Kidney (tissue), 14 donors: Measurements from ENCODE around the gene COL15A1. TPM values are rescaled to one million over a fixed set of nuclear protein-coding genes. Genes with fewer than 3 reads are reported as not detected.

Experiments
- DNase-seq, 5 donors: peaks; one replicate each; pipeline ENCODE4 v3.0.0-alpha.2; 2013 to 2020
- FAIRE-seq: peaks from 2 replicates; lab custom pipeline; 2012; peaks lifted over from hg19 to GRCh38; lab: Jason Lieb, UNC
- H3K27ac ChIP-seq, 2 donors: one replicate each; pipeline ENCODE4 v1.7.0; 2013; ENCODE audit warnings: low read depth in 2 of 2, low read length in 2 of 2, inconsistent platforms in 1 of 2
- H3K27me3 ChIP-seq: one replicate; pipeline ENCODE4 v1.7.1; 2013; ENCODE audit warnings: low read length, inconsistent platforms; ENCODE audit not compliant: control insufficient read depth, insufficient read depth
- H3K36me3 ChIP-seq, 3 donors: one replicate each; pipeline versions ENCODE4 v1.7.0 to v1.7.1; 2013; ENCODE audit warnings: low read length in 3 of 3, control low read depth in 1 of 3, inconsistent platforms in 1 of 3; ENCODE audit not compliant: insufficient read depth in 3 of 3, control insufficient read depth in 2 of 3
- H3K4me1 ChIP-seq, 3 donors: one replicate each; pipeline versions ENCODE4 v1.7.0 to v1.7.1; 2013; ENCODE audit warnings: low read length in 3 of 3, inconsistent platforms in 1 of 3, low read depth in 1 of 3; ENCODE audit not compliant: control insufficient read depth in 2 of 3, insufficient read depth in 2 of 3
- H3K4me3 ChIP-seq, 3 donors: one replicate each; pipeline versions ENCODE4 v1.7.0 to v1.8.1; 2013; ENCODE audit warnings: low read length in 3 of 3, control low read depth in 1 of 3, inconsistent platforms in 1 of 3
- H3K9ac ChIP-seq, 3 donors: one replicate each; pipeline versions ENCODE4 v1.7.0 to v1.7.1; 2013; ENCODE audit warnings: low read length in 3 of 3, control low read depth in 1 of 3, inconsistent platforms in 1 of 3
- H3K9me3 ChIP-seq, 3 donors: one replicate each; pipeline versions ENCODE4 v1.7.0 to v1.7.1; 2013; ENCODE audit warnings: low read length in 3 of 3, control low read depth in 1 of 3, inconsistent platforms in 1 of 3; ENCODE audit not compliant: control insufficient read depth in 2 of 3, insufficient read depth in 1 of 3
- intact Hi-C: fragments of 100-400 bp; cut with DNase I; formaldehyde crosslinking; loops from one replicate; pipeline ENCODE4 v1.11.1; 2022
- polyA plus RNA-seq: library from polyadenylated mRNA; stranded (reverse); fragments of 350-450 nt; fragmentation: Illumina TruSeq; extraction: RNeasy Lipid Tissue Mini Kit (QIAGEN cat#74804); gene quantifications from one replicate; pipeline ENCODE4 v1.2.3, GENCODE V29; 2014; ENCODE audit warnings: low read depth, low replicate concordance; ENCODE audit not compliant: insufficient read depth
- total RNA-seq: library from RNA; stranded (reverse); fragmentation: NEBNext Ultra II Directional; extraction: Animal tissue kit (Norgen Biotek cat#: 25700); gene quantifications from one replicate; pipeline ENCODE4 v1.2.1, GENCODE V29; 2021
- TF ChIP-seq, protein P1 (sequence below): IDR thresholded peaks from 3 replicates; pipeline ENCODE4 v1.5.1; 2012; ENCODE audit warnings: mild to moderate bottlenecking, moderate library complexity, borderline replicate concordance; ENCODE audit not compliant: insufficient read depth; ENCODE audit errors: extremely low read depth
- donor health status: control.
- donor health status: control.
- donor health status: control.
- donor health status: control.
- donor health status: control.
- donor health status: DM: yes; HTN: yes; CAD: no.
- donor health status: Normal renal cell carcinoma (clear cell type).

The COL15A1 gene
- total and polyA plus RNA-seq, 2 donors from 2014 or later: 4.7 to 42.0 TPM

DNA sequence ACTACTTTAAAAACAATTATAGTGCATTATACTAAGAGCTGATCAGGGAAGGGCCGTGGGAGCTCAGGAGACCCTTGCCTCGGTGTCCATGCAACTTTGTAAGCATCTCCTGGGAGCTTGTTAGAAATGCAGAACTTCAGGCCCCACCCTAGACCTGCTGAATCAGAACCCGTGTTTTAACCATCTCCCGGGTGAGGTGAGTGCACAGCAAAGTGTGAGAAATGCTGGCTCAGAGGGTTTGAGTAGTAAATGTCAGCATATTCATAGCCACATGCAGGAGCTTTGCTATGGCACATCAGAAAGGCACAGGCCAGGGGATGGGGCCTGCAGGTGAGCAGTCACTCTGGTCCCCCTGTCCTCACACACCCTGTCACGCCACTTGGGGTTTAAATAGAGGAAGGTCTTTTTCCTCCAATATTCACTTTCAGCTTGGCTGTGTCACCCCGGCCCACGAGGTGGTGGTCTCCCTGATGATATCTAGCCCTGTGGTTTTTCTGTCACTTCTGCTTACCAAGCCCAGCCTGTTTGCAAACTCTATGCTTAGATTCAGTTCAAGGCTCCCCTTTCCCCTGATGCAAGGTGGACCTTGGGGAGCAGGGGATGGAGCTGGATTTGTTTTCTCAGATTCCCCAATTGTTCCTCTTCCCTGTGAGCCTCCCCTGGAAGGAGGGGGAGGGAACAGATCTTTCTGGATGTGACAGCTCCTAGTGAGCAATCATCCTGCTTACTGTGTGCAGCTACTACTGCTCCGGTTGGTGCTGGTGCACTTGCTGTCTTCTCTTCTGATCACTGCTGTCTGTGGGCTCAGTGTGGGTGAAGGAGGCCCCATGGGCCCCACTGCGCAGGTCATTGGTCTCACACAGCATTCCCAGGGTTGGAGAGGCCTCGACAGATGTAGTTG, 109.4 kb downstream of the COL15A1 start:
- no peaks in the 10 kb centered on the region for H3K36me3 ChIP-seq
- H3K9ac ChIP-seq: no peak overlapping the region
- intact Hi-C loops: no loop called here
- no peak overlapping the region for H3K4me3 ChIP-seq
- H3K27me3 ChIP-seq: no peaks in the 10 kb centered on the region
- H3K27ac ChIP-seq: no peak overlapping the region
- no peaks in the 10 kb centered on the region for H3K4me1 ChIP-seq
- DNase-seq (no peak), FAIRE-seq (no peak)
- no peaks in the 10 kb centered on the region for H3K9me3 ChIP-seq
- TF ChIP-seq, protein P1, sequence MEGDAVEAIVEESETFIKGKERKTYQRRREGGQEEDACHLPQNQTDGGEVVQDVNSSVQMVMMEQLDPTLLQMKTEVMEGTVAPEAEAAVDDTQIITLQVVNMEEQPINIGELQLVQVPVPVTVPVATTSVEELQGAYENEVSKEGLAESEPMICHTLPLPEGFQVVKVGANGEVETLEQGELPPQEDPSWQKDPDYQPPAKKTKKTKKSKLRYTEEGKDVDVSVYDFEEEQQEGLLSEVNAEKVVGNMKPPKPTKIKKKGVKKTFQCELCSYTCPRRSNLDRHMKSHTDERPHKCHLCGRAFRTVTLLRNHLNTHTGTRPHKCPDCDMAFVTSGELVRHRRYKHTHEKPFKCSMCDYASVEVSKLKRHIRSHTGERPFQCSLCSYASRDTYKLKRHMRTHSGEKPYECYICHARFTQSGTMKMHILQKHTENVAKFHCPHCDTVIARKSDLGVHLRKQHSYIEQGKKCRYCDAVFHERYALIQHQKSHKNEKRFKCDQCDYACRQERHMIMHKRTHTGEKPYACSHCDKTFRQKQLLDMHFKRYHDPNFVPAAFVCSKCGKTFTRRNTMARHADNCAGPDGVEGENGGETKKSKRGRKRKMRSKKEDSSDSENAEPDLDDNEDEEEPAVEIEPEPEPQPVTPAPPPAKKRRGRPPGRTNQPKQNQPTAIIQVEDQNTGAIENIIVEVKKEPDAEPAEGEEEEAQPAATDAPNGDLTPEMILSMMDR: no peak

DNA sequence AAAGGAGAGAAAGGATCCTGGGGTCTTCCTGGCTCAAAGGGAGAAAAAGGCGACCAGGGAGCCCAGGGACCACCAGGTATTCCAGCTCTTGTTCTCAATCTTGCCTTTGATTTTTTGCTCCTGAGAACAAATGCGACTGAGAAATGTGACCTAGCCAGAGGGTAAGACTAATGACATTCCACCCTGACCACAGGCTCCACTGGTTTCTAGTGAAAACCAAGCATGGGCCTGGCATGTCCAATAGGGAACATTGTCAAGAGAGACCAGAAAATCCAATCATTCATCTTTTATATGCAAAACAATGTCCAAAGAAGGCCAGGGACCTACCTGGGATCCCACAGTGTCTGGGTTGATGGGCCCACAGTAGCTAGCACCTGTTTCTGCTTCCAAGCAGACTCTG, 110.9 kb downstream of the COL15A1 start:
- Histone ChIP-seq H3K27ac (no peak overlapping the region), H3K27me3 (no peaks in the 10 kb centered on the region), H3K9me3 (no peaks in the 10 kb centered on the region), H3K4me3 (no peak overlapping the region), H3K9ac (no peak overlapping the region), H3K36me3 (no peaks in the 10 kb centered on the region), H3K4me1 (peaks cover 0 to 2% (median 0%) of the 10 kb centered on the region in 3 donors)
- no peak for FAIRE-seq
- no peak for DNase-seq
- TF ChIP-seq, protein P1: no peak
- intact Hi-C loops: no loop called here

DNA sequence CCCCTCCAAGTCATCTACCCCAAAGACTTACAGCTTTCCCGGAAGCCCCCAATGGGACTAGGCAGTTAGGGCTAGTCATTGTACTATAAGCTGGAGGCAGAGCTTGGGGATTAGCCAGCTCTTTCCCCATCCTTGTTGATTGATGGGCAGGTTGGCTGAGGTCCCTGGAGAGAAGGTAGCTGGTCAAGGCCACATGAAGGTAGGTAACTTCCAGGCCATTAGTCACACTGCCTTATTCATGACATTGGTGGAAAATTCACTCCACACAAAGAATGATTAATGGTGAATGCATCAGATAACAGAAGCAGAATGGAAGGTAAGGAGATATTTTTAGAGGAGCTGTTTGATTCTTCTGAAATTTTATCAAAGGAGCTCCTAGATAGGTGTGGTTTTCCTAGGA, 111.7 kb downstream of the COL15A1 start:
- Histone ChIP-seq H3K4me3 (no peak overlapping the region), H3K9me3 (no peaks in the 10 kb centered on the region), H3K36me3 (no peaks in the 10 kb centered on the region), H3K9ac (no peak overlapping the region), H3K4me1 (peaks cover 0 to 2% (median 0%) of the 10 kb centered on the region in 3 donors), H3K27me3 (no peaks in the 10 kb centered on the region), H3K27ac (no peak overlapping the region)
- no peak for DNase-seq
- TF ChIP-seq, protein P1: no peak
- intact Hi-C loops: no loop called here
- no peak for FAIRE-seq
